Stimulated activated CD4-positive, alpha-beta T cell treated with anti-CD3 and anti-CD28 coated beads, Interleukin-2, amount 100 ng/mL, for 24 hours (primary cell): ENCODE data around the gene U2AF1L4.

Experiments used
- DNase-seq, 2 donors: peaks; one replicate each; pipeline ENCODE4 v3.0.0-alpha.2; 2020

Gene U2AF1L4

GRCh38 chr19:35708391-35708790 is 36.8 kb downstream of the U2AF1L4 start:
- DNase-seq = no peak

GRCh38 chr19:35704218-35704617 is 41.0 kb downstream of the U2AF1L4 start, which contains the start of gene ZBTB32:
ZBTB32 (plus strand) TSS chr19:35704558; CDS start chr19:35714627, 10,069 bp downstream.
- peak in 1 of 2 donors; percentile 37 for DNase-seq

GRCh38 chr19:35703343-35703742 is 41.9 kb downstream of the U2AF1L4 start:
- no peak for DNase-seq

- peak; percentile 93 for DNase-seq
These were observed 42.8 kb downstream of the U2AF1L4 start for GRCh38 chr19:35702223-35703012.

GRCh38 chr19:35696835-35697234 is 48.4 kb downstream of the U2AF1L4 start:
- no peak for DNase-seq

- no peak for DNase-seq
These were observed 49.3 kb downstream of the U2AF1L4 start for GRCh38 chr19:35695895-35696422.

- peak; percentile 92 for DNase-seq
These were observed 51.2 kb downstream of the U2AF1L4 start for GRCh38 chr19:35693835-35694599.

GRCh38 chr19:35693422-35693821 is 51.8 kb downstream of the U2AF1L4 start:
- no peak for DNase-seq
